ENCODE results near the gene CAMK1D. TPM values are rescaled to one million over a fixed set of nuclear protein-coding genes. Genes with fewer than 3 reads are reported as not detected.
"Not testable (repeated sequence)": the region's sequence is repeated elsewhere in the genome, so short reads cannot be mapped to it uniquely, and the experiment has no call there.

Gene CAMK1D
- total and polyA plus RNA-seq, 4 donors = 1.9 to 19.0 (median 7.6) TPM

GRCh38 chr10:12334186-12334530 is 15.2 kb upstream of the CAMK1D start:
- H3K4me1 ChIP-seq (ENCODE audit: control insufficient read depth in 1 of 2, insufficient read depth in 2 of 2, low read length in 2 of 2) = peaks cover 0 to 6% of the 10 kb centered on the region in 2 donors
- H3K36me3 ChIP-seq (ENCODE audit: control insufficient read depth in 1 of 2, insufficient read depth in 2 of 2, low read length in 1 of 2) = no peaks in the 10 kb centered on the region
- peak in 1 of 2 donors; percentile 35 for DNase-seq
- peak overlapping the region; percentile 30 to 92 for H3K27ac ChIP-seq (ENCODE audit: low read depth in 1 of 2, low read length in 2 of 2)
- ATAC-seq (ENCODE audit: low FRiP score) = no peak
- intact Hi-C loops (cut with DNase I) = loop anchor here in 1 of 2 donors (5.0 kb wide), 2 partner anchors 67 to 373 kb away; no protein-coding TSS in a partner anchor
- 64 to 65% methylated on average over 6 of the region's 6 CpGs for WGBS, 2 donors
- no peak overlapping the region for H3K4me3 ChIP-seq (ENCODE audit: low read length in 2 of 2)
- H3K27me3 ChIP-seq (ENCODE audit: control insufficient read depth in 1 of 2, insufficient read depth in 2 of 2, low read length in 1 of 2) = no peaks in the 10 kb centered on the region
- H3K9me3 ChIP-seq (ENCODE audit: control insufficient read depth, low read length) = no peaks in the 10 kb centered on the region

GRCh38 chr10:12335169-12335568 is 14.2 kb upstream of the CAMK1D start:
- H3K27ac ChIP-seq (ENCODE audit: low read depth in 1 of 2, low read length in 2 of 2); intact Hi-C loops (cut with DNase I); ATAC-seq (ENCODE audit: low FRiP score); H3K9me3 ChIP-seq (ENCODE audit: control insufficient read depth, low read length); H3K36me3 ChIP-seq (ENCODE audit: control insufficient read depth in 1 of 2, insufficient read depth in 2 of 2, low read length in 1 of 2); H3K27me3 ChIP-seq (ENCODE audit: control insufficient read depth in 1 of 2, insufficient read depth in 2 of 2, low read length in 1 of 2); H3K4me1 ChIP-seq (ENCODE audit: control insufficient read depth in 1 of 2, insufficient read depth in 2 of 2, low read length in 2 of 2); DNase-seq; H3K4me3 ChIP-seq (ENCODE audit: low read length in 2 of 2): not testable (repeated sequence)
- 74% methylated on average over 4 of the region's 4 CpGs for WGBS, 2 donors

- ATAC-seq (ENCODE audit: low FRiP score) (no peak), DNase-seq (no peak)
- H3K9me3 ChIP-seq (ENCODE audit: control insufficient read depth, low read length) = no peaks in the 10 kb centered on the region
- peak overlapping the region in 1 of 2 donors; percentile 58 for H3K27ac ChIP-seq (ENCODE audit: low read depth in 1 of 2, low read length in 2 of 2)
- no peaks in the 10 kb centered on the region for H3K36me3 ChIP-seq (ENCODE audit: control insufficient read depth in 1 of 2, insufficient read depth in 2 of 2, low read length in 1 of 2)
- peaks cover 0 to 3% of the 10 kb centered on the region in 2 donors for H3K4me1 ChIP-seq (ENCODE audit: control insufficient read depth in 1 of 2, insufficient read depth in 2 of 2, low read length in 2 of 2)
- intact Hi-C loops (cut with DNase I) = no loop called here
- WGBS, 2 donors = 13 to 14% methylated on average over 9 of the region's 9 CpGs
- no peaks in the 10 kb centered on the region for H3K27me3 ChIP-seq (ENCODE audit: control insufficient read depth in 1 of 2, insufficient read depth in 2 of 2, low read length in 1 of 2)
- no peak overlapping the region for H3K4me3 ChIP-seq (ENCODE audit: low read length in 2 of 2)
These were observed 11.6 kb upstream of the CAMK1D start for GRCh38 chr10:12337453-12338372.

- DNase-seq = no peak
- no peaks in the 10 kb centered on the region for H3K36me3 ChIP-seq (ENCODE audit: control insufficient read depth in 1 of 2, insufficient read depth in 2 of 2, low read length in 1 of 2)
- intact Hi-C loops (cut with DNase I) = no loop called here
- no peak overlapping the region for H3K27ac ChIP-seq (ENCODE audit: low read depth in 1 of 2, low read length in 2 of 2)
- H3K9me3 ChIP-seq (ENCODE audit: control insufficient read depth, low read length) = no peaks in the 10 kb centered on the region
- ATAC-seq (ENCODE audit: low FRiP score) = no peak
- WGBS, 2 donors = 85 to 86% methylated on average over 4 of the region's 4 CpGs
- no peak overlapping the region for H3K4me3 ChIP-seq (ENCODE audit: low read length in 2 of 2)
- no peaks in the 10 kb centered on the region for H3K27me3 ChIP-seq (ENCODE audit: control insufficient read depth in 1 of 2, insufficient read depth in 2 of 2, low read length in 1 of 2)
- no peaks in the 10 kb centered on the region for H3K4me1 ChIP-seq (ENCODE audit: control insufficient read depth in 1 of 2, insufficient read depth in 2 of 2, low read length in 2 of 2)
These were observed 10.4 kb upstream of the CAMK1D start for GRCh38 chr10:12338981-12339380.

- H3K27ac ChIP-seq (ENCODE audit: low read depth in 1 of 2, low read length in 2 of 2) = no peak overlapping the region
- no peaks in the 10 kb centered on the region for H3K27me3 ChIP-seq (ENCODE audit: control insufficient read depth in 1 of 2, insufficient read depth in 2 of 2, low read length in 1 of 2)
- intact Hi-C loops (cut with DNase I) = no loop called here
- no peak overlapping the region for H3K4me3 ChIP-seq (ENCODE audit: low read length in 2 of 2)
- DNase-seq (no peak), ATAC-seq (ENCODE audit: low FRiP score) (no peak)
- H3K36me3 ChIP-seq (ENCODE audit: control insufficient read depth in 1 of 2, insufficient read depth in 2 of 2, low read length in 1 of 2) = no peaks in the 10 kb centered on the region
- 84 to 95% methylated on average over 7 of the region's 7 CpGs for WGBS, 2 donors
- H3K4me1 ChIP-seq (ENCODE audit: control insufficient read depth in 1 of 2, insufficient read depth in 2 of 2, low read length in 2 of 2) = no peaks in the 10 kb centered on the region
- H3K9me3 ChIP-seq (ENCODE audit: control insufficient read depth, low read length) = no peaks in the 10 kb centered on the region
These were observed 9.0 kb upstream of the CAMK1D start for GRCh38 chr10:12340371-12340770.

GRCh38 chr10:12340937-12341336 is 8.4 kb upstream of the CAMK1D start:
- Histone ChIP-seq H3K36me3 (ENCODE audit: control insufficient read depth in 1 of 2, insufficient read depth in 2 of 2, low read length in 1 of 2) (no peaks in the 10 kb centered on the region), H3K4me1 (ENCODE audit: control insufficient read depth in 1 of 2, insufficient read depth in 2 of 2, low read length in 2 of 2) (no peaks in the 10 kb centered on the region), H3K4me3 (ENCODE audit: low read length in 2 of 2) (no peak overlapping the region), H3K27ac (ENCODE audit: low read depth in 1 of 2, low read length in 2 of 2) (no peak overlapping the region), H3K27me3 (ENCODE audit: control insufficient read depth in 1 of 2, insufficient read depth in 2 of 2, low read length in 1 of 2) (no peaks in the 10 kb centered on the region), H3K9me3 (ENCODE audit: control insufficient read depth, low read length) (no peaks in the 10 kb centered on the region)
- ATAC-seq (ENCODE audit: low FRiP score) (no peak), DNase-seq (no peak)
- 94 to 95% methylated on average over 6 of the region's 6 CpGs for WGBS, 2 donors
- intact Hi-C loops (cut with DNase I) = no loop called here

GRCh38 chr10:12341526-12341925 is 7.8 kb upstream of the CAMK1D start:
- H3K9me3 ChIP-seq (ENCODE audit: control insufficient read depth, low read length) = no peaks in the 10 kb centered on the region
- H3K4me3 ChIP-seq (ENCODE audit: low read length in 2 of 2) = no peak overlapping the region
- DNase-seq (no peak), ATAC-seq (ENCODE audit: low FRiP score) (no peak)
- no peaks in the 10 kb centered on the region for H3K36me3 ChIP-seq (ENCODE audit: control insufficient read depth in 1 of 2, insufficient read depth in 2 of 2, low read length in 1 of 2)
- no peaks in the 10 kb centered on the region for H3K4me1 ChIP-seq (ENCODE audit: control insufficient read depth in 1 of 2, insufficient read depth in 2 of 2, low read length in 2 of 2)
- H3K27me3 ChIP-seq (ENCODE audit: control insufficient read depth in 1 of 2, insufficient read depth in 2 of 2, low read length in 1 of 2) = no peaks in the 10 kb centered on the region
- WGBS, 2 donors = 90% methylated on average over 6 of the region's 6 CpGs
- H3K27ac ChIP-seq (ENCODE audit: low read depth in 1 of 2, low read length in 2 of 2) = no peak overlapping the region
- intact Hi-C loops (cut with DNase I) = no loop called here

- 89 to 95% methylated on average over 2 to 3 of the region's 3 CpGs for WGBS, 2 donors
- no peak for DNase-seq
- H3K4me1 ChIP-seq (ENCODE audit: control insufficient read depth in 1 of 2, insufficient read depth in 2 of 2, low read length in 2 of 2) = no peaks in the 10 kb centered on the region
- H3K27me3 ChIP-seq (ENCODE audit: control insufficient read depth in 1 of 2, insufficient read depth in 2 of 2, low read length in 1 of 2) = no peaks in the 10 kb centered on the region
- no peaks in the 10 kb centered on the region for H3K9me3 ChIP-seq (ENCODE audit: control insufficient read depth, low read length)
- H3K4me3 ChIP-seq (ENCODE audit: low read length in 2 of 2) = no peak overlapping the region
- no peaks in the 10 kb centered on the region for H3K36me3 ChIP-seq (ENCODE audit: control insufficient read depth in 1 of 2, insufficient read depth in 2 of 2, low read length in 1 of 2)
- intact Hi-C loops (cut with DNase I) = loop anchor here in 1 of 2 donors (5.0 kb wide), 1 partner anchor 363 kb away; no protein-coding TSS in a partner anchor
- no peak overlapping the region for H3K27ac ChIP-seq (ENCODE audit: low read depth in 1 of 2, low read length in 2 of 2)
- ATAC-seq (ENCODE audit: low FRiP score) = no peak
These were observed 4.8 kb upstream of the CAMK1D start for GRCh38 chr10:12344375-12345110.

All from aorta (tissue), 5 donors.